GM21515 (cell line): ENCODE measurements around the gene HECTD4.

Experiments
- ATAC-seq: cut with Tn5 transposase; IDR thresholded peaks from one replicate; pipeline ENCODE4 v1.9.1; 2021; ENCODE audit not compliant: unreplicated experiment

Gene HECTD4

GRCh38 chr12:112322882-112323547 lies 59.2 kb downstream of the HECTD4 start:
- ATAC-seq = no peak

GRCh38 chr12:112322441-112322840 lies 59.8 kb downstream of the HECTD4 start:
- no peak for ATAC-seq

- no peak for ATAC-seq
These were observed 61.0 kb downstream of the HECTD4 start for GRCh38 chr12:112321245-112321644.

- no peak for ATAC-seq
These were observed 62.8 kb downstream of the HECTD4 start for GRCh38 chr12:112319395-112319794.

GRCh38 chr12:112317481-112317880 lies 64.8 kb downstream of the HECTD4 start:
- no peak for ATAC-seq

GRCh38 chr12:112314981-112315380 lies 67.2 kb downstream of the HECTD4 start:
- no peak for ATAC-seq

GRCh38 chr12:112309797-112310196 lies 72.4 kb downstream of the HECTD4 start:
- ATAC-seq = no peak

GRCh38 chr12:112308652-112309051 lies 73.6 kb downstream of the HECTD4 start:
- no peak for ATAC-seq

- ATAC-seq = no peak
These were observed 74.1 kb downstream of the HECTD4 start for GRCh38 chr12:112308161-112308560.

- ATAC-seq = no peak
These were observed 74.8 kb downstream of the HECTD4 start for GRCh38 chr12:112307317-112308011.

- ATAC-seq = no peak
These were observed 76.3 kb downstream of the HECTD4 start for GRCh38 chr12:112305951-112306350.

- ATAC-seq = no peak
These were observed 77.8 kb downstream of the HECTD4 start for GRCh38 chr12:112304436-112304835.

- ATAC-seq = no peak
These were observed 78.4 kb downstream of the HECTD4 start for GRCh38 chr12:112303799-112304198.

- peak; percentile 93 for ATAC-seq
These were observed 79.2 kb downstream of the HECTD4 start for GRCh38 chr12:112303004-112303403.

GRCh38 chr12:112299704-112300103 lies 82.5 kb downstream of the HECTD4 start:
- no peak for ATAC-seq

- no peak for ATAC-seq
These were observed 85.0 kb downstream of the HECTD4 start for GRCh38 chr12:112297188-112297587.

- no peak for ATAC-seq
These were observed 86.0 kb downstream of the HECTD4 start for GRCh38 chr12:112296183-112296582.

GRCh38 chr12:112294793-112295192 lies 87.4 kb downstream of the HECTD4 start:
- no peak for ATAC-seq

GRCh38 chr12:112288638-112289037 lies 93.6 kb downstream of the HECTD4 start:
- no peak for ATAC-seq

- no peak for ATAC-seq
These were observed 96.4 kb downstream of the HECTD4 start for GRCh38 chr12:112285600-112286401.

GRCh38 chr12:112283546-112283945 lies 98.7 kb downstream of the HECTD4 start:
- no peak for ATAC-seq

GRCh38 chr12:112282920-112283319 lies 99.3 kb downstream of the HECTD4 start:
- no peak for ATAC-seq
